NCI-H526 treated with DMSO at 0.1 percent for 48 hours (cell line): ENCODE results near the gene PTPN5.
"Not testable (repeated sequence)": the region's sequence is repeated elsewhere in the genome, so short reads cannot be mapped to it uniquely, and the experiment has no call there.

ENCODE experiments used
- DNase-seq: peaks from one replicate; lab custom pipeline; 2025; lab: John Stamatoyannopoulos, UW

Gene PTPN5

DNA sequence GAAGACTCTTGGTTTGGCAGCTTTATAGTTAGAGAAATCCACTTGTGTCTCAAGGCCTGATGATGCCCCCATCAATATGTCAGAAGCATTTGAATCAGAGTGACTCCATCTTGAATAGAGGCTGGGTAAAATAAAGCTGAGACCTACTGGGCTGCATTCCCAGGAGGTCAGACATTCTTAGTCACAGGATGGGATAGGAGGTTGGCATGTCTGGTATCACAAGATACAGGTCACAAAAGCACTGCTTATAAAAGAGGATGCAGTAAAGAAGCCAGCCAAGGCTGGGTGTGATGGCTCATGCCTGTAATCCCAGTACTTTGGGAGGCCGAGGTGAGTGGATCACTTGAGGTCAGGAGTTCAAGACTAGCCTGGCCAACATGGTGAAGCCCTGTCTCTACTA lies 109.6 kb downstream of the PTPN5 start:
- not testable (repeated sequence) for DNase-seq
